Cortex of kidney (tissue), 1 donor: ENCODE results near the gene EIF4B.

Source experiments
- DNase-seq: peaks from one replicate; lab custom pipeline; 2025; lab: John Stamatoyannopoulos, UW

EIF4B gene

DNA sequence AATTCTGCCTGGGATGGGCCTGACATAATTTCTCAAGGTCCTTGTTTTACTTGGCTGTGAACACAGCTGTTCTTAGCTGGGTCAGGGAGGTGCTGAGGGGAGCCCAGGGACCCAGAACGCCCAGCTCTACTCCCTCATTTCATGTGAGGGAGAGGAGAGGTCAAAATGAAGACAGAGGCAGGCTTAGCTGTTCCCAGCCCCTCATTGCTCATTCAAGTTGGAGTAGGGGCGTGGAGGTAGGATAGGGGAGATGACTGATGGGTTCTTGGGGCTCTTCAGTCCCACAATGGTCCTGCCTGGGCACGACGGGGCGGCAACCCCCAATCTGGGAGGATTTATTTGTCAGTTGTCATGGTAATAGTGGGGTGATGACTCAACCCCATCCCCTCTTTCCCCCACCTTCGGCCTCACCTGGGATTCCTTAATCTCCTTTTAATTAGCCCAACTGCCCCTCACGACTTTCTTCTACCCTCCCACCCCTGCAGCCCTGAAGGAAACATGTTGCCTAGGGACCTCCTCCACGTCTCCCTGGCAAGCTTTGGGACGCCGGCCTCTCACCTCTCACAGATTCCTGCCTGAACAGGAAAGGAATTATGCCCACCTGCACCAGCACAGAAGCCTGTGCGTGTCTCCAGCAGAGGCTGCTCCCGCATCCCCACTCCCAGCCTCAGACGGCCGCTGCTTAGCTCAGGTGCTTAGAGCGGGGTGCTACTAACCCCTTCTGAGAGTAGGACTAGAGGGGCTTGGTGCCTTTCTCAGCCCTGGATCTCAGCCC, 62.7 kb downstream of the EIF4B start:
- no peak for DNase-seq

DNA sequence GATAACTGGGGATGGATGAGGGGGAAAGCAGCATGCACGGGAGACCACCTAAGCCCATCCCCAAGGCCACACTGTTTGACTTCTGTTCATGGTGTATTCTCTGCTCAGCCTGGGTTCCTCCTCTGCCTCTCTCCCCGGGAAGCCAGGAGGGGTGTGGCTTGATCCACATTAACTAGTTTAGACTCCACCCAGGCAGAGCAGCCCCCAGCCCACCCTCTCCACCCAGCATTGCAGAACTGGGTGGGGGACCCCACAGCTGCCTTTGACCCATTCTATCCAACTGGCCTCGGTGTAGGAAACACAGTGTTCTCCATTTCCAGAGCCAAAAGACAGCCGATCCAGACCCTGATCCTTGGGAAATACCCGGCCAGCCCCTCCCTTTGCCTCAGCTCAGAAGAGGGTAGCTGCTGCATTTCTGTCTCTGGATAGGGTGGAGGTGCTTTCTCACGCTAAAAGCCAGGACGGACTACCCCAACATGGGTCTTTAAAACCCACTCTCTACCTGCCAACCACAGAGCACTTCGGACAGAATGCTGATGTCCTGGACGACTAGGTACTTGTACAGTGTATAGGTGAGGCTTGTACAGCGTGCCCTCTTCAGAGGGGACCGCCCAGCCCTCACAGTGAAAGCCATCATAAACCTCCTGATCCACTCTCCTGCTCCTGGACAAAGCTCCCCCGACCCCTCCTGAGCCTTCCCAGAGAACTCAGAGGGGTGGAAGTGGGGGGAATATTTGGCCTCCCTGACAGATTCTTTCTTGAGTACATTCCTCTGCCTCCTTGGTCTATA, 63.6 kb downstream of the EIF4B start:
- no peak for DNase-seq

DNA sequence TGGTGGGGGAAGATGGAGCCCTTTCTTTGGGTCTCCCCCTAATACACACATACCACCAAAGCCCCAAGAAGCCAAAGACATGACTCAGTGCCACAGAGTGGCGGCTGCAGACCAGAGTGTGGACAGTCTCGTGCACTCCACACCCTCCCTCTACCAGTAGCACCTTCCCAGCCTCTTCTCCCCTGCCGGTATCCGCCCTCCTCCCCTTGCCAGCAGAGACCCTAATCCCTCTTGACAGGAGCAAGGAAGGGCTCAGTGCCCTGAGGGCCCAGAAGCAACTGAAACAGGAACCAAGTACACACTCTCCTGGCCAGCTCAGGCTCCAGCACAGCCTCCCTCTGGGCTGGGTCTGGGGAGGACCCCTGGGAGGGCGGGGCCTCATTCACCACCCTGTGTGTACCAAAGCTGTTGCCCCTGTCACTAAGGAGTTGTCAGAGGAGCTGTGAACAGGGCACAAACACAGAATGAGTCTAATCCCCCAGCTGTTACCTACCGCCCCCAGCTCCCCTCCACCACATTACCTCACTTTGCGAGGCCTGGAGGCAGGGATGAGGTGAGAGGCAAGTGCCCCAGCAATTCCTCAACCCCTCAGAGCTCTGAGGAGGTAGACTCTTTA, 64.7 kb downstream of the EIF4B start:
- DNase-seq = no peak

DNA sequence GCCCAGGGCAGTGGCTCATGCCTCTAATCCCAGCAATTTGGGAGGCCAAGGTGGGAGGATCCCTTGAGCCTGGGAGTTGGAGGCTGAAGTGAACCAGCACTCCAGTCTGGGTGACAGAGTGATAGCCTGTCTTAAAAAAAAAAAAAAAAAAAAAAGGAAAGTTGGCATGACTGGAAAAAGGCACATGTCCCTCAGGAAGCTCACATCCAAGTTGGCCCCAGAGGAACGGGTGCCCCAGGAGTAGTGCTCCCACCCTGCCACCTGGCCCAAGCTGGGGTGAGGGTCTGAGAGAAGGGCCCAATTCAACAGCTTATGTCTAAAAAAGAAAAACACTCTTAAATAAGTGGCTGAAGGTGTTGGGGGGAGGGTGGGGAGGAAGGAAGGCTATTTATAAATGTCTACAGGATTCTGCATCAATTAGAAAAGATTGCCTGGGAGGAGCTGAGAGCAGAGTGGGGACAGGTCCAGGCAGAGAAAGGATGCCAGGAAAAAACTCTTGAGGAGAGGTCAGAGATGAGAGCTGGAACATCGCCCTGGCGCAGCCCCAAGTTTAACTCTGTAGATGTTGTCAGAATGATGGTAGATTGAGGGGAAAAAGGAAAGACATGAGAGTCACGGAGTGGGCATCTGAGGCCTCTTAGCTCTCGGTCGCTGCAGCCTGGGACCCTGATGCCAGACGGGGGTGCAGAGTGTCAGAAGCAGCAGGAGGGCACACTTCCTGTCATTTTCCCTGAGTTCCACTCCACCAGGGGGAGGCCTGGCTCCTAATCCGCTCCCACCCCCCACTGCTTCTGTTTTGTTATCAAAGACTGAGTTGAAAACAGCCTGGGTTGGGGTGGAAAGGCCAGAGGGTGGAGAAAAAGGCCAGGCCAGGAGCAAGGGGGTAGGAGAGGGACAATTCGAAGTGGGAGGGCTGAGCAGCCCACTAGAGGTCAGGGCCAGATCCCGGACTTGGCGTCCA, 65.6 kb downstream of the EIF4B start:
- DNase-seq = no peak

DNA sequence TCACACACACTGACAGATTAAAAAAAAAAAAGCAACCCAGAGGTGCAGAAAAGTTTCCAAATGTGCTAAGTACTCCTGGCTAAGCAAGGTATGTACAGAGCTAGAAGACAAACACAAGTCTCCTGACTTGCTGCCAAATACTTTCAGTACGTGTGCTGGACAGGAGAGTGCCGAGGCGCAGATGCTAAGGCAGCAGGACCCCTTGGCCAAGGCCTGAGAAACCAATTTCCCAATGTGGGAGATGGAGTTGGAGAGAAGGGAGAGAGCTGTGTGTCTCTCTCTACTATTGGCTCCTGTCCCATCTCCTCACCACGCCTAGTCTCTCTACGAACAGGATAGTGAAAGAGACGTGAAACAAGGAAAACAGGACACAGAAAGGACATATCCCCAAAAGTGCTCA, 67.6 kb downstream of the EIF4B start:
- no peak for DNase-seq

DNA sequence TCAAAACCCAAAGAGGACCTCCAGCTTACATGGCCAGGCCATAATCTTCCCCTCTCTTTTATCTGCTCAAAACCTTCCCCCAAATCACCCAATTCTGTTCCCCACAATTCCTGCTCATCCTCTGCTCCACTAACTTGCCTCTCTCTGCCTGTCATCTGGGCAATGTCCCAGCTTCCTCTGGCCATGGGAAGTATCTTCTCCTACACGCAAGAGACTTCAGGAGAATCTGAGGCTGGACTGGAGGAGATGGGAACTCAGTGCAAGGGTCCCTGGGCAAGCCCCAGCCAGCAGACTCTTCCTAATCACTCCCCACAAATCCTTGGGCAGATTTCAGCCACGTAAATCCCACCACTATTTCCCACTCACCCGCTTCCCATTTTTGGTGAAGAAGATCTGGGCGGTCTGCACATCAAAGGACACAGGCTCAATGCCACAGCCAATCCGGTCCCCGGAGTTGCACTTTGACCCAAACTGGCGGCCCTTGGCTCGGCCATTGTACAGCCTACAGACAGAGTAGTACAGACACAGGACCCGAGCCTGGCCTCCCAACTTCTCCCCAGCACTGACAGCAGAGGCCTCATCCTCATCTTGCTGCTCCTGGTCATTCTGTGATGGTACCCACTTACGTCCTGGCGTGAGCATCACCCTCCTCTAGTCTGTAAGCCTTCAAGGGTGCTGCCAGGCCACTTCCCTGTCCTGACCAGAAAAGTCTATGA, 68.2 kb downstream of the EIF4B start:
- no peak for DNase-seq

DNA sequence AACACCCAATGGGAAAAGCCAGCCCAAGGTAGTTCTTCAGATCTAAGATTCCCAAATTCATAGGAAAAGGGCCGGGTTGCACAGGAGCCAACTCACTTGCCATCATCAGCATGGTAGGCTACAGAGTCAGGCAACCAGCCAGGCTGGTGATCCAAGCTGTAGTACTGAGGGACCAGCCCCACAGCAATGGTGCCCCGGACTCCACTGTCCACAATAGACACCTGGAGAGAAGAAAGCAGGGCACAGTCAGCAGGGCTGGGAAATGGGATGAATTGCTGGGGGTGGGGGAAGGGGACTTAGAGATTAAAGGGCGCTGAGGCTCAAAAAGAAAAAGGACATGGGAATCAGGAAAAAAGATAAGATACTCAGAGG, 68.7 kb downstream of the EIF4B start:
- no peak for DNase-seq

DNA sequence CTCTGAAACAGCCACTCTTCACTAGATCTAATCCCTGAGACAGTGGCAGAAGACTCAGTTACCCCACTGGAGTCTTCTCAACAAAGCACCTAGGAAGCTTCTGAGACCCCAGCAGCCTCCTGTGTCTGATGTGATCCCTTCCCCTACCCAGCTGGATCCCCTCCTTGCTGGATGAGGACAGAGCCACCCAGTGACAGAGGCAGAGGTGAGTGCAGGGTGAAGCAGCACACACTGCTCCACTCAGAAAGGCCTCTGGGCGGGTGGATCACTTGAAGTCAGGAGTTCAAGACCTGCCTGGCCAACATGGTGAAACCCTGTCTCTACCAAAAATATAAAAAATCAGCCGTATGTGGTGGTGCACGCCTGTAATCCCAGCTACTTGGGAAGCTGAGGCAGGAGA, 70.2 kb downstream of the EIF4B start:
- DNase-seq = no peak

DNA sequence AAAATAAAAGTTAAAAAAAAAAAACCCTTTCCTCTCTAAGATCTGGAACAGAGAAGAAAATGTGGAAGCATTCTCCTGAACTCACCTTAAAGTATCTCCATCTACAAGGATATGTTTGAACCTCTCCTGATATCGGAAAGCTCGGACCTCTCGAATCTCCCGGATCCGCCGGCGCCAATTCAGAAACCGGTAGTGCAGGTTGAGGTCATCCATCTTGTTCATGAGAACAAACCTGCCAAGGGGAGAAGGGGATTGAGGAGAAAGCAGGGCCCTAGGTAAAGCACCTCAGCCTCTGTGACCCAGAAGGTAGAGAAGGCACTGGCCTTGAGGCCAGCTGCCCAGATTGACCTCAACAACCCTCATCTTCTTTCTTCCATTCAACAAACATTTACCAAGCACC, 70.8 kb downstream of the EIF4B start:
- DNase-seq = no peak

DNA sequence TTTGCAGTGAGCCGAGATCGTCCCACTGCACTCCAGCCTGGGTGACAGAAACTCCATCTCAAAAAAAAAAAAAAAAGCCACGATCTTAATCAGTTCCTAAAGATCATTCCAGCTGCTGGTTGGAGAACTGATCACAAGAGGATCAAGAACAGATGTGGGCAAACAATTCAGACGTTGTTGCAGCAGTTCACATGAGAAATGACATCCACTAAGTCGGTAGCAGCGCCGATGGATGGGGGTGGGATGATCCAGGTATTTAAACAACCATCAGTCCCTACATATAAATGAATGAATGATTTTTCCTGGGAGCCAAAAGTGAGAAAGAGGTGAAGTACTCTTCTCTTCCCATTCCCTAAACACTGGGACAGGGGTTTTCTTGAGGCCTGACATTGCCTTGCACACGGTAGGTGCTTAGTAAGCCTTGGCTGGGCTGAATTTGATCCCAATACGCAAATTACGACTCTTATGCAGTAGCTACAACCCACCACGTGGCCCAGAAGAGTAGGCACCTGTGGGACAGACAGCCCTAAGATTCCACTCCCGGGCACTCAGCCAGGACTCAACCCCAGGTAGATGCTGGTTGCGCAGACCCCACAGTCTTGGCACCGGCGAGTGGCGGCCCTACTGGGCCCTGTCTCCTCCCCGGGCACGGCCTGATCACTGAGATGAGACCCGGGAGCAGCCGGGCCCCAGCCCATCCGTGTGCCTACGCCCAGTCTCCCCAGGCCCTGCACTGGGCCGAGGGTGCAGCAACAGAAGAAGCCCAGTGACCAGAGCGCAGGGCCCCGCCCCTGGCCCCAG, 72.4 kb downstream of the EIF4B start:
- DNase-seq = no peak

DNA sequence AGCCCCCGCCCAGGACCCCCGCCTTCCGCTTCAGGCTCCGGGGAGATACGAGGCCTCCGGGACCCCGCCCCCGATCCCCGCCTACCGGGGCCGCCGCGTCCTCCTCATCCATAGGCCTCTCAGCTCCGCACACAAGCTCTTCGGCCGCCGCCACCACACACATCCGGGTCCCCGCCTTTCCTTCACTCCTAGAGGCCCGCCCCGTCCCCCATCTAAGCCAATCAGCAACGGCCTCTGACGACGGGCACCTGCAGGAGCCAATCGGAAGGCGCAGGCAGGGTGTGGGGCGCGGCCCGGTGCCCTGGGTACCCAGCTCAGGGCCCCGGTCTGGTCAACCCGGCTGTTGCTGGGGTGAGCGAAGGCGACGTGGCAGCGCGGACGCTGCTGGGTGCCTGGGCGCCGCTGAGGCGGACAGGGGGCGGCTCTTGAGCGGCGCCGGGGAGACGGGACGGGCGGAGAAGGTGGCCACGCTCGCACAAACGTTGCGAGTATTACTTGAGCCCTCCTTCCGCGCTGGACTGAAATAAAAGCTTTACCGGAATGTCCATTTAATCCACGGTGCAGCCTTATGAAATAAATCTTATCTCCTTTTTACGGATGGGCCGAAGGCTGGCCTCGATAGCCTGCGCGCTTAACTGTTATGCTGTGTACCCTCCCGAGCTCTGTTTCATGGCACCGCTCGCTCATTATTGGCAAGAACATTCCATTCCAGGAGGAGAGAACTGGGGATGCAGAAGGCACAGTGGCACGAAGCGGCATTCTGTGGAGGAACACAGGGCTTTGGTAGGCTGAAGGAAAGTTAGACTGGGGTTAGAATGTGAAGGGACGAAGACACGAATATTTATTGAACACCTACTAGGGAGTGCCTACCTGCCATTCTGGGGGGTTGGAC, 73.2 kb downstream of the EIF4B start, which contains the start of gene SPRYD3:
TSS of gene SPRYD3 (minus strand) at position 165 of the 892 bp plus-strand sequence. CDS start at position 108, 57 bp downstream.
- DNase-seq = peak; percentile 43

DNA sequence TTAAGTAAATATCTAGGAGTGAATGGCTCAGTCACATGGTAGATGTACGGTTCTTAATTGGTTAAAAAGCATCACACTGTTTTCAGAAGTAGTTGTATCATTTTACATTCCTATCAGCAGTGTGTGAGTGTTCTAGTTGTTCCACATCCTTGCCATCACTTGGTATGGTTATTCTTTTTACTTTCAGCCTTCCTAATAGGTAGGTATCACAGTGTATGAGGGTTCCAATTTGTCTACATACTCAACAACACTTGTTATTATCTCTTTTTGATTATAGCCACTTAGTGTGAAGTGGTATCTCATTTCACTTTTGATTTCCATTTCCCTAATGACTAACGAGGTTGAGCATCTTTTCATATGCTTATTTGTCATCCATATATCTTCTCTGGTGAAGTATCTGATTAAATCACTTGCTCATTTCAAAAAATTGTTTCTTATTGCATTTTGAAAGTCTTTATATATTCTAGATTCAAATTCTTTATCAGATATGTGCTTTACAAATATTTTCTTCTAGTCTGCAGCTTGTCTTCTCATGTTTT, 76.5 kb downstream of the EIF4B start:
- DNase-seq = no peak

DNA sequence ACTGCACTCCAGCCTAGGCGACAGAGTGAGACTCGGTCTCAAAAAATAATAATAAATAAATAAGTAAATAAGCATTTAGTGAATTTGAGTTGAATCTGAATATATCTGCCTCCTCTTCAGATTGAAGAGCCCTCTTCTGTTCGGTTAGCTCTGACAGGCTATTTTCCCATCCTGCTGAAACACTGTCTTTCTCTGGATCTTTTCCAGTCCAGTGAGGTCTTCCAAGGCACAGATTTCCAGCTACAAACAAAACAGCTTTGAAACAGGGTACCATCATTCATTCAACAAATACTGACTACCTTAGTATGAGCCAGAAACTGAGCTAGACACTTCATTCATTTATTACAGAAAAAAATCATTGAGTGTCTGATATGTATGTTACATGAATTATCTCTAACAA, 80.1 kb downstream of the EIF4B start:
- no peak for DNase-seq

DNA sequence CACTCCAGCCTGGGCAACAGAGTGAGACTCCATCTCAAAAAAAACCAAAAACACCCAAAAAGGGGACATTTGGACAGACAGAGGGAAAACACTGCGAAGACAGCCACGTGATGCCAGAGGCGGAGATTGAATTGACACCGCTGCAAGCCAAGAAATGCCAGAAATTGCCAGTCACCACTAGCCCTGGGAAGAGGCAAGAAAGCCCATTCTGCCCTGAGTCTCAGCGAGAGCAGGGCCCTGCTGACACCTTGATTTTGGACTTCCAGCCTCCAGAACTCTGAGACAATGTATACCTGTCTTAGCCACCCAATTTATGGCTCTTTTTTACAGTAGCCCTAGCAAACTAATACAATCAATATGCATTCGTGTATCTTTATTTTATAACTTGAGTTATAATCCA, 83.8 kb downstream of the EIF4B start:
- DNase-seq = no peak

DNA sequence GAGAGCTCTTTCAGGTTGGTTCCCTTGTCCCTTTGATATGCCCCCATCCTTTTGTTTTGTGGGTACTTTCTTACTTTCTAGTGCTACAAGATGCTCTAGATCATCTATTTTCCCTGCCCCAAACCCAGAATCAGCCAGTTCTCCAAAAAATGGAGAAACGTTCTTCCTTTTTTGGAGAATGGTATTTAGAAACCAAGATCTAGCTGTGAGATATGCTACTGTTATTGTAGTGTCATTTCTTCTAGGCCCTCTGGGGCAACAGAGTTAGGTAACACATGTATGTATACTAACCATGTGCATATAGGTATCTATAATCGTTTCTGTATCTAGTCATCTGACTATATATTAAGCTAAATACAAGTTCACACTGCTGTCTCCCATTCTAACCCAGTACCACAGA, 84.3 kb downstream of the EIF4B start:
- no peak for DNase-seq

DNA sequence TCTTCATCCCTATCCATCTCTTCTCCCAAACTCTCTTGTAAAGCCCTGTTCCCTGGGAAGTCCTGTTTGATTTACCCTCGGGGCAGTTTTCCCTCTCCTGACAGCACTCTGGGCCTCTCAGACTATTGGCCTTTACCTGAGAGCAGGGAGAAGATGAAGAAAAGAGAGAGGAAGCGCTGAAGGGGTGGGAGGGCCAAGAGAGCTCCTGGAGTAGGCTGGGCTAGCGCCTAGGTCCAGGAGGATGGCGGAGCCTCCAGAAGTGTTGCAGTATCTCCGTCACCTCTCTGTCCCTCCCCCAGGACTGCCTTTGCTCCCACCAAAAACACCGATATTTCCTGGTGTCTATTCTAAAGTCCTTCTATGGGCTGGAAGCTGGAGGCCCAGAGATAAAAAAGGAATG, 85.5 kb downstream of the EIF4B start:
- no peak for DNase-seq
